K562 (cell line): Measurements from ENCODE around the gene TRIM27. TPM values are rescaled to one million over a fixed set of nuclear protein-coding genes. Genes with fewer than 3 reads are reported as not detected.

Experiments used
- ATAC-seq: fragments of 200-7000 bp; cut with Tn5 transposase; 3 replicates; pipeline ENCODE4 v1.9.1; 2020; ENCODE audit warnings: moderate library complexity
- BruUV-seq: library from RNA; stranded (reverse); fragments of 400-500 nt; replicated peaks from 2 replicates; lab custom pipeline; 2021; lab: Mats Ljungman, UMichigan
- CTCF ChIA-PET: fragments of 300-600 bp; formaldehyde crosslinking; extraction: SDS; loops from one replicate; lab custom pipeline; 2021; ENCODE audit warnings: low intra/inter-chr PET ratio; lab: Yijun Ruan, JAX
- POLR2A ChIA-PET: fragments of 300-600, 350-650 bp; sonication (Branson Sonifier 250); formaldehyde crosslinking; extraction: SDS; loops from one replicate; lab custom pipeline; 2021; ENCODE audit warnings: antibody characterized with exemption, inconsistent platforms; lab: Yijun Ruan, JAX
- DNase-seq, 4 experiments: peaks; one replicate each; pipeline versions ENCODE4 v3.0.0 to v3.0.0-alpha.2; 2011 to 2018; ENCODE audit warnings: low spot score in 3 of 4, mixed read lengths in 3 of 4; ENCODE audit errors: extremely low read depth in 1 of 4
- FAIRE-seq: peaks from 2 replicates; lab custom pipeline; 2011; peaks lifted over from hg19 to GRCh38; lab: Jason Lieb, UNC
- H2AFZ ChIP-seq: 2 replicates; pipeline ENCODE4 v1.6.0; 2011; ENCODE audit warnings: low read depth, low read length, control low read depth, inconsistent platforms
- H3K27ac ChIP-seq: fragments of 200-600 bp; 3 replicates; pipeline ENCODE4 v1.8.0; 2011; ENCODE audit warnings: low read depth, mild to moderate bottlenecking, control low read depth, inconsistent platforms, low read length, moderate library complexity, mixed read lengths; ENCODE audit errors: extremely low read depth
- H3K27me3 ChIP-seq, 2 experiments: fragments of 300-600 bp in 1 of 2; 2 replicates in 1 of 2; 3 replicates in 1 of 2; pipeline versions ENCODE4 v1.6.0 to v1.8.0; 2011; ENCODE audit warnings: inconsistent platforms in 2 of 2, low read length in 2 of 2, mild to moderate bottlenecking in 1 of 2, mixed read lengths in 1 of 2, moderate library complexity in 1 of 2; ENCODE audit not compliant: control insufficient read depth in 2 of 2, insufficient read depth in 2 of 2
- H3K36me3 ChIP-seq: fragments of 300-600 bp; 3 replicates; pipeline ENCODE4 v1.8.0; 2011; ENCODE audit warnings: mild to moderate bottlenecking, low read length, inconsistent platforms; ENCODE audit not compliant: control insufficient read depth, insufficient read depth
- H3K4me1 ChIP-seq, 2 experiments: fragments of 200-600 bp in 1 of 2; replicated peaks in 1 of 2; 2 replicates in 1 of 2; 3 replicates in 1 of 2; pipeline versions ENCODE4 v1.5.1 to v1.8.0; 2011; ENCODE audit warnings: inconsistent platforms in 2 of 2, low read length in 2 of 2, mild to moderate bottlenecking in 1 of 2, mixed read lengths in 1 of 2, moderate library complexity in 1 of 2; ENCODE audit not compliant: control insufficient read depth in 2 of 2, insufficient read depth in 2 of 2
- H3K4me2 ChIP-seq: 2 replicates; pipeline ENCODE4 v1.6.1; 2011; ENCODE audit warnings: low read length, control low read depth, inconsistent platforms, mixed read lengths; ENCODE audit not compliant: insufficient read depth
- H3K4me3 ChIP-seq: fragments of 200-600 bp; sonication (generic), shearing (Covaris generic); 2 replicates; pipeline ENCODE4 v1.5.1; 2016; ENCODE audit warnings: control low read depth, inconsistent platforms
- H3K79me2 ChIP-seq: fragments of 200-600 bp; 3 replicates; pipeline ENCODE4 v1.8.0; 2011; ENCODE audit warnings: low read length, inconsistent platforms; ENCODE audit not compliant: control insufficient read depth, insufficient read depth
- H3K9ac ChIP-seq, 2 experiments: 2 replicates each; pipeline versions ENCODE4 v1.6.0 to v1.6.1; 2011; ENCODE audit warnings: low read depth in 2 of 2, low read length in 2 of 2, control low read depth in 1 of 2, inconsistent platforms in 1 of 2, mild to moderate bottlenecking in 1 of 2, mixed read lengths in 1 of 2; ENCODE audit not compliant: insufficient read depth in 1 of 2
- H3K9me1 ChIP-seq: one replicate; pipeline ENCODE4 v1.6.0; 2011; ENCODE audit warnings: inconsistent platforms, mild to moderate bottlenecking, low read length, moderate library complexity; ENCODE audit not compliant: control insufficient read depth, insufficient read depth
- H3K9me3 ChIP-seq: replicated peaks from 2 replicates; pipeline ENCODE4 v1.5.1; 2011; ENCODE audit warnings: low read depth, low read length, inconsistent platforms; ENCODE audit not compliant: control insufficient read depth, insufficient read depth
- H4K20me1 ChIP-seq: replicated peaks from 2 replicates; pipeline ENCODE4 v1.6.1; 2011; ENCODE audit warnings: low read length, inconsistent platforms, mixed read lengths; ENCODE audit not compliant: control insufficient read depth, insufficient read depth
- ARHGAP35 ChIP-seq: fragments of 450-650 bp; IDR thresholded peaks from 2 replicates; pipeline ENCODE4 v1.6.1; 2018; ENCODE audit not compliant: partially characterized antibody
- CREM ChIP-seq: IDR thresholded peaks from 2 replicates; pipeline ENCODE4 v1.6.1; 2014; ENCODE audit warnings: antibody characterized with exemption, low read depth
- DPF2 ChIP-seq: fragments of 450-650 bp; IDR thresholded peaks from 2 replicates; pipeline ENCODE4 v1.6.1; 2016
- FOSL1 ChIP-seq: fragments of 200-800 bp; sonication (Bioruptor generic); conservative IDR thresholded peaks from 2 replicates; pipeline ENCODE4 v1.6.1; 2016; ENCODE audit warnings: missing genetic modification characterization, missing compliant biosample characterization
- FOXA3 ChIP-seq, 2 experiments: fragments of 450-650 bp in 1 of 2; sonication (generic) in 1 of 2; formaldehyde crosslinking; IDR thresholded peaks in 1 of 2; conservative IDR thresholded peaks in 1 of 2; 2 replicates each; pipeline versions ENCODE4 v1.4.0 to v1.8.0; 2020 to 2022; ENCODE audit warnings: mild to moderate bottlenecking in 2 of 2, missing genetic modification reagents in 1 of 2
- FOXK1 ChIP-seq: sonication (generic); formaldehyde crosslinking; IDR thresholded peaks from 2 replicates; pipeline ENCODE4 v1.8.0; 2022; ENCODE audit warnings: missing genetic modification reagents, mild to moderate bottlenecking, borderline replicate concordance
- FOXK2 ChIP-seq, 2 experiments: fragments of 450-650 bp; IDR thresholded peaks in 1 of 2; conservative IDR thresholded peaks in 1 of 2; 2 replicates each; pipeline ENCODE4 v1.6.1; 2016; ENCODE audit warnings: low read depth in 2 of 2, mild to moderate bottlenecking in 1 of 2
- GABPA ChIP-seq: fragments of 200-800 bp; sonication (Bioruptor generic); conservative IDR thresholded peaks from 2 replicates; pipeline ENCODE4 v1.6.1; 2016; ENCODE audit warnings: low read depth, missing genetic modification characterization, missing compliant biosample characterization
- HMG20A ChIP-seq: fragments of 450-650 bp; formaldehyde crosslinking; conservative IDR thresholded peaks from 2 replicates; pipeline ENCODE4 v1.4.0; 2020; ENCODE audit warnings: mild to moderate bottlenecking, mixed read lengths
- HOXB6 ChIP-seq: fragments of 250-450 bp; sonication (Bioruptor Pico); IDR thresholded peaks from 2 replicates; pipeline ENCODE4 v1.5.1; 2022; ENCODE audit warnings: mild to moderate bottlenecking, borderline replicate concordance
- NCOA2 ChIP-seq, 2 experiments: fragments of 450-650 bp; IDR thresholded peaks; 2 replicates each; pipeline ENCODE4 v1.6.1; 2018; ENCODE audit warnings: mild to moderate bottlenecking in 2 of 2, moderate library complexity in 1 of 2; ENCODE audit not compliant: partially characterized antibody in 2 of 2
- PURB ChIP-seq: sonication (generic); formaldehyde crosslinking; IDR thresholded peaks from 2 replicates; pipeline ENCODE4 v1.9.0; 2021; ENCODE audit warnings: low read depth, mild to moderate bottlenecking, missing genetic modification reagents
- SREBF2 ChIP-seq: sonication (generic); formaldehyde crosslinking; IDR thresholded peaks from 2 replicates; pipeline ENCODE4 v1.4.0; 2020; ENCODE audit warnings: mild to moderate bottlenecking, missing genetic modification reagents
- TCFL5 ChIP-seq: fragments of 250-450 bp; sonication (Bioruptor Pico); conservative IDR thresholded peaks from 2 replicates; pipeline ENCODE4 v1.6.1; 2021; ENCODE audit warnings: mild to moderate bottlenecking, moderate library complexity, matching md5 sums
- XRCC5 ChIP-seq: fragments of 200-400 bp; formaldehyde crosslinking; IDR thresholded peaks from 2 replicates; pipeline ENCODE4 v1.6.1; 2017; ENCODE audit warnings: low read depth, mild to moderate bottlenecking, low read length
- ZNF184 ChIP-seq: sonication (generic); formaldehyde crosslinking; IDR thresholded peaks from 2 replicates; pipeline ENCODE4 v1.5.0; 2020; ENCODE audit warnings: missing genetic modification reagents
- ZNF24 ChIP-seq: fragments of 450-650 bp; IDR thresholded peaks from 2 replicates; pipeline ENCODE4 v1.6.1; 2016
- ZNF77 ChIP-seq: fragments of 250-450 bp; sonication (Bioruptor Pico); IDR thresholded peaks from 2 replicates; pipeline ENCODE4 v1.5.0; 2020
- ZSCAN29 ChIP-seq: fragments of 450-650 bp; IDR thresholded peaks from 2 replicates; pipeline ENCODE4 v1.6.1; 2017
- WGBS: fragments of 100-300 bp; shearing (Covaris generic); methylation state at CpG from one replicate; pipeline ENCODE4 v1.1.6; 2016; ENCODE audit warnings: low coverage, mixed read lengths; ENCODE audit not compliant: insufficient coverage; ENCODE audit errors: missing lambda C conversion rate; 5-methylcytosine and 5-hydroxymethylcytosine counted together
- in situ Hi-C: fragments of 300-500 bp; cut with MboI; formaldehyde crosslinking; loops from 4 replicates; pipeline ENCODE4 v1.15.0; 2018; ENCODE audit warnings: inconsistent platforms, mixed read lengths
- intact Hi-C: fragments of 100-400 bp; cut with micrococcal nuclease; formaldehyde crosslinking; loops from 2 replicates; pipeline ENCODE4 v1.14.2; 2022
- polyA plus RNA-seq, 8 experiments: library from polyadenylated mRNA; depleted of rRNA in 4 of 8; stranded (reverse) in 5 of 8; unstranded in 3 of 8; fragments of >200 nt; fragmentation: Nextera tagmentation in 2 of 8; fragmentation: Illumina TruSeq in 1 of 8; extraction: Ambion mirVana in 2 of 8; extraction: Trizol in 1 of 8; gene quantifications; 2 replicates each; pipeline versions ENCODE4 v1.2.1 to v1.2.3, GENCODE V29; 2011 to 2014; ENCODE audit warnings: inconsistent platforms in 1 of 8, missing spikeins in 1 of 8
- total RNA-seq, 7 experiments: library from RNA; depleted of rRNA in 6 of 7; stranded (reverse); fragments of >200 nt in 6 of 7; fragmentation: Illumina TruSeq in 2 of 7; extraction: Trizol in 2 of 7; gene quantifications; 2 replicates each; pipeline versions ENCODE4 v1.2.1 to v1.2.3, GENCODE V29; 2011 to 2021; ENCODE audit warnings: low replicate concordance in 1 of 7
- TF ChIP-seq, protein P1 (sequence below): sonication (generic); formaldehyde crosslinking; IDR thresholded peaks from 2 replicates; pipeline ENCODE4 v1.8.0; 2022; ENCODE audit warnings: mild to moderate bottlenecking, missing genetic modification reagents, borderline replicate concordance
- TF ChIP-seq, protein P2 (sequence below), 2 experiments: fragments of 450-650 bp in 1 of 2; sonication (generic) in 1 of 2; formaldehyde crosslinking in 1 of 2; IDR thresholded peaks in 1 of 2; conservative IDR thresholded peaks in 1 of 2; 2 replicates each; pipeline versions ENCODE4 v1.6.1 to v1.8.1; 2016 to 2023; ENCODE audit warnings: mild to moderate bottlenecking in 2 of 2, moderate library complexity in 2 of 2, inconsistent platforms in 1 of 2, missing genetic modification reagents in 1 of 2

Gene TRIM27
- total and polyA plus RNA-seq, 9 of the 15 experiments (the other 6 are each of a cell fraction or from before 2014, with no cell fraction given): 37.7 to 235 (median 122) TPM

DNA sequence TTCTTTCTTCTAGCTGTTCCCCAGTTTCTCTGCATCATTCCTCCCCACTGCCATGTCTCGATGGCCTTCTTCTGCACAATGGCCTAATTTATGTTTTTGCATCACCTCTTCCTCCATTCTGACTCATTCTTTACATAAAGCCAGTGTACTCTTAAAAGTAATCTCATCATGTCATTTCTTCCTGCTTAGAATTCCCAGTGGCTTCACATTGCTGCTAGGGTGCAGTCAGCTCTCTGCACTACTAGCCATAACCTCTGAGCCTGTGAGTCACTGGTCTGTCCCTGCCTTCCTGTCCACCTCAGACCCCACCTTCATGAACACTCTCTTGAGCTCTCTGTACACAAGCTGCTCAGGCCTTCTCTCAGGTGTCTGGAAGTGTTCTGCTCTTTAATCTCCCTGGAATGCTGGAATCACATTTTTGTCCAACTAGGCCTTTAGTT lies 24.1 kb upstream of the TRIM27 start:
- Histone ChIP-seq H3K79me2 (no peaks in the 10 kb centered on the region), H3K4me3 (no peak overlapping the region), H3K27me3 (no peaks in the 10 kb centered on the region), H3K36me3 (no peaks in the 10 kb centered on the region), H3K9me3 (no peaks in the 10 kb centered on the region), H3K9ac (peak overlapping the region in 1 of 2 experiments; percentile 5; a peak in 1 of 4 replicates), H3K9me1 (no peaks in the 10 kb centered on the region), H3K4me2 (no peak overlapping the region), H3K27ac (peak overlapping the region; percentile 38; the same call in 2 of the 3 replicates), H4K20me1 (no peaks in the 10 kb centered on the region), H2AFZ (peak overlapping the region; percentile 22), H3K4me1 (peaks cover 21 to 42% of the 10 kb centered on the region in 2 experiments; a peak in 4 of 5 replicates)
- in situ Hi-C loops: loop anchor here (5.0 kb wide), 1 partner anchor 34 kb away; no protein-coding TSS in a partner anchor
- no TSS peak for BruUV-seq
- FAIRE-seq (peak; percentile 57), ATAC-seq (peak; percentile 48), DNase-seq (peak in 2 of 4 experiments; percentile 40 to 73)
- WGBS: 54% methylated on average over 1 of the region's 1 CpG
- ChIA-PET CTCF (no interaction called here), POLR2A (interaction anchor here (1.2 to 3.9 kb wide), 2 partner anchors 11 to 33 kb away, joined by 5 to 21 read pairs; no protein-coding TSS in a partner anchor)
- intact Hi-C loops: no loop called here
- TF ChIP-seq HMG20A (no peak), SREBF2 (CRISPR knock-in tag) (no peak), CREM (peak; percentile 29; the same call in 1 of the 2 replicates), GABPA (tag) (no peak), ZNF77 (no peak), DPF2 (peak; percentile 55; the same call in 1 of the 2 replicates), ARHGAP35 (no peak), ZNF184 (CRISPR knock-in tag) (no peak), HOXB6 (CRISPR knock-in tag) (no peak), NCOA2 (IDR thresholded peaks at IDR 0.05; ENCODE audit: partially characterized antibody in 2 of 2) (no peak), PURB (CRISPR knock-in tag) (no peak), FOSL1 (tag) (peak; percentile 52), ZNF24 (no peak; the same call in 1 of the 2 replicates), FOXK1 (CRISPR knock-in tag) (no peak), FOXK2 (conservative IDR thresholded peaks at IDR 0.05 in 1 of 2, IDR thresholded peaks at IDR 0.05 in 1 of 2; ENCODE audit: low read depth in 2 of 2) (peak; percentile 21 to 59; a peak in 1 of 4 replicates), FOXA3 (CRISPR knock-in tag; conservative IDR thresholded peaks at IDR 0.05 in 1 of 2, IDR thresholded peaks at IDR 0.05 in 1 of 2) (peak; percentile 28 to 46; a peak in 1 of 4 replicates), XRCC5 (no peak), ZSCAN29 (no peak), TCFL5 (CRISPR knock-in tag) (0 out of 2 replicates have a peak, but pooled peaks have one; percentile 24)
- TF ChIP-seq, protein P1, sequence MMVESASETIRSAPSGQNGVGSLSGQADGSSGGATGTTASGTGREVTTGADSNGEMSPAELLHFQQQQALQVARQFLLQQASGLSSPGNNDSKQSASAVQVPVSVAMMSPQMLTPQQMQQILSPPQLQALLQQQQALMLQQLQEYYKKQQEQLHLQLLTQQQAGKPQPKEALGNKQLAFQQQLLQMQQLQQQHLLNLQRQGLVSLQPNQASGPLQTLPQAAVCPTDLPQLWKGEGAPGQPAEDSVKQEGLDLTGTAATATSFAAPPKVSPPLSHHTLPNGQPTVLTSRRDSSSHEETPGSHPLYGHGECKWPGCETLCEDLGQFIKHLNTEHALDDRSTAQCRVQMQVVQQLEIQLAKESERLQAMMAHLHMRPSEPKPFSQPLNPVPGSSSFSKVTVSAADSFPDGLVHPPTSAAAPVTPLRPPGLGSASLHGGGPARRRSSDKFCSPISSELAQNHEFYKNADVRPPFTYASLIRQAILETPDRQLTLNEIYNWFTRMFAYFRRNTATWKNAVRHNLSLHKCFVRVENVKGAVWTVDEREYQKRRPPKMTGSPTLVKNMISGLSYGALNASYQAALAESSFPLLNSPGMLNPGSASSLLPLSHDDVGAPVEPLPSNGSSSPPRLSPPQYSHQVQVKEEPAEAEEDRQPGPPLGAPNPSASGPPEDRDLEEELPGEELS (CRISPR knock-in tag): no peak
- TF ChIP-seq, protein P2, sequence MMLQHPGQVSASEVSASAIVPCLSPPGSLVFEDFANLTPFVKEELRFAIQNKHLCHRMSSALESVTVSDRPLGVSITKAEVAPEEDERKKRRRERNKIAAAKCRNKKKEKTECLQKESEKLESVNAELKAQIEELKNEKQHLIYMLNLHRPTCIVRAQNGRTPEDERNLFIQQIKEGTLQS (IDR thresholded peaks at IDR 0.05): peak; percentile 90
- TF ChIP-seq, protein P2 (CRISPR knock-in tag; conservative IDR thresholded peaks at IDR 0.05): no peak; the same call in 1 of the 2 replicates
